Panc1 (cell line): ENCODE data around the gene BAD.

ENCODE experiments used
- CTCF ChIP-seq: fragments of 450-650 bp; IDR thresholded peaks from 2 replicates; pipeline ENCODE4 v1.5.1; 2017; ENCODE audit warnings: mild to moderate bottlenecking
- POLR2AphosphoS5 ChIP-seq: IDR thresholded peaks from 2 replicates; pipeline ENCODE4 v1.6.1; 2012; ENCODE audit warnings: mild to moderate bottlenecking, low read depth, low read length, moderate library complexity
- SIN3A ChIP-seq: IDR thresholded peaks from 2 replicates; pipeline ENCODE4 v1.6.1; 2012; ENCODE audit warnings: low read depth, mild to moderate bottlenecking, low read length, moderate library complexity, borderline replicate concordance; ENCODE audit not compliant: insufficient read depth

GRCh38 chr11:64287676-64288352 is 3.3 kb upstream of the BAD start:
- TF ChIP-seq POLR2AphosphoS5 = no peak
- no peak for TF ChIP-seq CTCF
- TF ChIP-seq SIN3A = no peak
